ENCODE results near the gene MYCT1.
"Not testable (repeated sequence)": the region's sequence is repeated elsewhere in the genome, so short reads cannot be mapped to it uniquely, and the experiment has no call there.

The MYCT1 gene, protein sequence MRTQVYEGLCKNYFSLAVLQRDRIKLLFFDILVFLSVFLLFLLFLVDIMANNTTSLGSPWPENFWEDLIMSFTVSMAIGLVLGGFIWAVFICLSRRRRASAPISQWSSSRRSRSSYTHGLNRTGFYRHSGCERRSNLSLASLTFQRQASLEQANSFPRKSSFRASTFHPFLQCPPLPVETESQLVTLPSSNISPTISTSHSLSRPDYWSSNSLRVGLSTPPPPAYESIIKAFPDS

GRCh38 chr6:152697634-152698033, at the start of gene MYCT1:
Gene MYCT1 (plus strand): TSS chr6:152697897. CDS start chr6:152697903, 6 bp downstream.
- no peak for DNase-seq

GRCh38 chr6:152648105-152648504, 49.6 kb upstream of the MYCT1 start:
- no peak for DNase-seq

GRCh38 chr6:152651986-152652385, 45.7 kb upstream of the MYCT1 start:
- no peak for DNase-seq

- DNase-seq: no peak
Measured at GRCh38 chr6:152661776-152662175, 35.9 kb upstream of the MYCT1 start.

DNA sequence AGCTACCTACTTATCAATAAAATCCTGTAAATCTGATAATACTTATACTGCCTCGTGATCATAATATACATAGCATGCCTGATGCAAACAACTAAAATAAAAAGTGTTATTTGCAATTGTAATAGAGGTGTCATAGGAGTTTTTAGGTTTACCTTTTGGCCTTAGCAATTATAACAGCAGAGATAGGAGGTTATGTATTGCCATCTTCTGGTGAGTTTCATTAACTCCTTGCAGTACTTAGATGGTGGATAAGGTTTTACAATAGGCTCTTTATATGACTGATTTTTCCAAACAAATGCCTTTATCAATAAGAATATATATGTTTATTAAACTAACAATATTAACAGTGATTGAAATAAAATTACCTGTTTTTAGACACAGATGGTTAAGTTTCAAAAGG, 27.8 kb upstream of the MYCT1 start:
- no peak for DNase-seq

- DNase-seq: no peak
Measured at GRCh38 chr6:152671171-152671570, 26.5 kb upstream of the MYCT1 start.

GRCh38 chr6:152673236-152673635, 24.5 kb upstream of the MYCT1 start:
- no peak for DNase-seq

- no peak for DNase-seq
Measured at GRCh38 chr6:152680151-152680550, 17.5 kb upstream of the MYCT1 start.

DNA sequence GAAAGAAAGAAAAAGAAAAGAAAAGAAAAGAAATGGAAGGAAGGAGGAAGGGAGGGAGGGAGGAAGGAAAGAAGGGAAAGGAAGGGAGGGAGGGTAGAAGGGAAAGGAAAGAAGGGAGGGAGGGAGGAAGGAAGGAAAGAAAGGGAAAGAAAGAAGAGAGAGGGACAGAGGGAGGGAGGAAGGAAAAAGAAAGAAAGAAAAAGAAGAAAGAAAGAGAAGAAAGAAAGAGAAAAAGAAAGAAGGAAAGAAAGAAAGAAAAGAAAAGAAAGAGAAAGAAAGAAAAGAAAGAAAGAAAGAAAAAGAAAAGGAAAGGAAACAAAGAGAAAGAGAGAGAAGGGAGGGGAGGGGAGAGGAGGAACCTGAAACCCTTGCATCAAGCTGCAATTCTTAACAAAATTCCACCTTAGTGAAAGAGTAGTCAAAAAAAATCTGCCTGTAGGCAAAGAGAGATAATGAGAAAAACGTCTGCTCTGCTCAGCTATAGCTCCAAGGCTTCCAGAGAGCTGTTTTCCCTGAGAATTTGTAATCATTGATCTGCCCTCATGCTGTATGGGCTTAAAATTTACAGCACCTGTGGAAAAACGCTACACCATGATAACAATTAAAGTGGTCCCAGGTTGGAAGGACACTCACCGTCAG, 16.7 kb upstream of the MYCT1 start:
- DNase-seq: no peak

DNA sequence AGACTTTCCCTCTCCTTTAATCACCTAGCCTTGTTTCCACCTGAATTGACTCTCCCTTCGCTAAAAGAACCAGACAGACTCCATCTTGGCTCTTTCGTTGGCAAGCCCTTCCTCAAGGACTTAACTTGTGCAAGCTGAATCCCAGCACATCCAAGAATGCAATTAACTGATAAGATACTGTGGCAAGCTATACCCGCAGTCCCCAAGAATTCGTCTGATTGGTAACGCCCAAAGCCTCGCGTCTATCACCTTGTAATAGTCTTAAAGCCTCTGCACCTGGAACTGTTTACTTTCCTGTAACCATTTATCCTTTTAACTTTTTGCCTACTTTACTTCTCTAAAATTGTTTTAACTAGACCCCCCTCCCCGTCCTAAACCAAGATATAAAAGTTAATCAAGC, 15.6 kb upstream of the MYCT1 start:
- no peak for DNase-seq

DNA sequence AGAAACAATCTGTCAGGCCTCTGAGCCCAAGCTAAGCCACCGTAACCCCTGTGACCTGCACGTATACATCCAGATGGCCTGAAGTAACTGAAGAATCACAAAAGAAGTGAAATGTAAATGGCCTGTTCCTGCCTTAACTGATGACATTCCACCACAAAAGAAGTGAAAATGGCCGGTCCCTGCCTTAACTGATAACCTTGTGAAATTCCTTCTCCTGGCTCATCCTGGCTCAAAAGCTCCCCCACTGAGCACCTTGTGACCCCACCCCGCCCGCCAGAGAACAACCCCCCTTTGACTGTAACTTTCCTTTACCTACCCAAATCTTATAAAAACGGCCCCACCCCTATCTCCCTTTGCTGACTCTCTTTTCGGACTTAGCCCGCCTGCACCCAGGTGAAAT, 14.8 kb upstream of the MYCT1 start:
- not testable (repeated sequence) for DNase-seq

GRCh38 chr6:152685819-152686218, 11.9 kb upstream of the MYCT1 start:
- DNase-seq: no peak

DNA sequence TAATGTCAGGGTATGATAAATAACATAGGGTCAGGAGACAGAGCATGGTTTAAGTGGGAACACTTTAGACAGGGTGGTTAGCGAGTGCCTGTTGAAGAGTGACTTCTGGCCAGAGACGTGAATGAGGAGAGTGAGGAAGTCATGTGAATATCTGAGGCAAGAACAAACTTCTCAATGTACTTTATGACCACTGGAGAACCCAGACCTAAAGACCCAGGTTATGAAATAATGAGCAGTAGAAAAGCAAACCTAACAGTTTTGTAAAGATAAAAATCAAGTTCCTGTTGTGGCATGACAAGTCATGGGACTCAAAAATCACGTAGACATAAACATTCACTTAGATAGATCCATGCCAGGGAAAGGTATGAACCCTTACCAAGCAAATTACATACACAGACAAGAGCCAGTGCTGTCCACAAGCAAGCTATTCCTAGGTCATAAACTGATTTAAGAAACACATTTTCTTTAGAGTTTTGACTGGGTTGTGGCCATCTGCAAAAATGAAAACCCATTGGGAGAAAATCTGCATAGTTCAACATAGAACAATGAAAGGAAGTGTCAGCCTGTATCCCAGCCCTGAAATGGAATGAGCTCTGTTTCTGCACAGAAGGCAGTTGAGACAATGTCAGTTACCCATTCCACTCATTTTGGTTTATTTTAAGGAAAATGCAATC, 2.2 kb upstream of the MYCT1 start:
- no peak for DNase-seq

DNA sequence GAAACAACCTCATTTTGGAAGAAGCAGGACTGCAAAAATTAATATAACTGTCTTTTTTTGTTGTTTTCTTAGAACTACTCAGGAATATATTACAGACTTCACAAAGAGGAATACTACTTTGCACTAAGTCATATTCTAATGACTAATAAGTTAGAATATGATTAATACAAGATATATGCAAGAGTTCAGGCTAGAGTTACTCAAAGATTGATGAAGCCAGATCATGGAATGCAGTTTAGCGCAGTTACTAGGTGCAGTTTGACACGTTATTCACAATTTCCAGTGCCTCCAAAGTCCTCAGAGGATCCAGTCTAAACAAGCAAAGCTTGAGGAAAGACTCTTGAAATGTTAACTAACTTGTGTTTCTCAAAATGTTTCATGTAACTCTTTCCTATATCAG, 1.2 kb upstream of the MYCT1 start:
- no peak for DNase-seq

DNA sequence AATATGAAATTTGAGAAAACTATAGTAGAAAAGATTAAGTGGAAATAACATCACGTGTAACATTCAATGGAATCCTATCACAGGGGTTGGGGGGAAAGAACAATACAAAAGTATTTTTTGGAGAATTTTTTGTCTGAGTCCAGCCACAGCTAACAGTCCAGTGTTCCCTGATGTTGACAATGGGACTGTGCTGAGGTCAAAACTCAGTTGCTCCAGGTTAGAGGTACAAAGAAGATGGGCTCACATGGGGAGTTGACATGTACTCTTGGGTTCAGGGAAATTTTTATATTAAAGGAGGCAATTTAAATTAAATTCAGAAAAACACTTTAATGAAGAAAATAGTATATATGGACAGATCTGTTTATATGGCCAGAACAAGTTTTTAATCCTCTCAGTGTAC, 995 bp downstream of the MYCT1 start:
- DNase-seq: no peak

- no peak for DNase-seq
Measured at GRCh38 chr6:152700427-152700826, 2.7 kb downstream of the MYCT1 start.

- no peak for DNase-seq
Measured at GRCh38 chr6:152701081-152701862, 3.6 kb downstream of the MYCT1 start.

GRCh38 chr6:152701863-152702401, 4.2 kb downstream of the MYCT1 start:
- DNase-seq: no peak

- DNase-seq: not testable (repeated sequence)
Measured at GRCh38 chr6:152703750-152704149, 6.1 kb downstream of the MYCT1 start.

GRCh38 chr6:152705327-152705726, 7.6 kb downstream of the MYCT1 start:
- no peak for DNase-seq

DNA sequence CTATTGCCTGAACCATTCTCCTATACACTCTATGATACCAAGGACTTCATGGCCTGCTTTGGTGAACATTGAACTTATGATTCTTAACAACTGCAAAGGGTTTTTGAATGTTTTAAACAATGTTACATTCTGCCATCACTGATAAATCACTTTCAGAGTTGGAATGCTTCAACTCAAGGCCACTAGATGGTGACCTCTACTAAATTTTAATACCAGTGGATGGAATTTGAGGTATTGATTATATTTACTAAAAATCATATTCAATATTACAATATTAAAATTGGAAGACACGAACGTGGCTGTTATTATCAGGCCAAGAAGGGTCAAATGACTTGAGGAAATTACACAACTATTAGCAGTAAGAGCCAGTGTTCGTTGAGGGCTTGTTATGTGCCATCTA, 18.6 kb downstream of the MYCT1 start:
- DNase-seq: no peak

- no peak for DNase-seq
Measured at GRCh38 chr6:152720974-152721373, 23.3 kb downstream of the MYCT1 start.

DNA sequence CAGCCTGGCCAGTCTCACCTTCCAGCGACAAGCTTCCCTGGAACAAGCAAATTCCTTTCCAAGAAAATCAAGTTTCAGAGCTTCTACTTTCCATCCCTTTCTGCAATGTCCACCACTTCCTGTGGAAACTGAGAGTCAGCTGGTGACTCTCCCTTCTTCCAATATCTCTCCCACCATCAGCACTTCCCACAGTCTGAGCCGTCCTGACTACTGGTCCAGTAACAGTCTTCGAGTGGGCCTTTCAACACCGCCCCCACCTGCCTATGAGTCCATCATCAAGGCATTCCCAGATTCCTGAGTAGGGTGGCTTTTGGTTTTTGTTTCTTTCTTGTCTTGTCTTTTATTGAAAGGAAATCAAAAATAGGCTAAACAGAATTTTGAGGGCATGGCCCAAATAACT, 24.3 kb downstream of the MYCT1 start:
- no peak for DNase-seq
